NT2/D1 (cell line): ENCODE results near the gene PODXL.

Experiments
- YY1 ChIP-seq: IDR thresholded peaks from 2 replicates; pipeline ENCODE4 v1.6.1; 2011; ENCODE audit not compliant: insufficient read length, insufficient read depth
- ZNF274 ChIP-seq: IDR thresholded peaks from 2 replicates; pipeline ENCODE4 v1.6.1; 2011; ENCODE audit warnings: mild to moderate bottlenecking, low read depth, low read length

GRCh38 chr7:131525820-131526219 is 30.6 kb downstream of the PODXL start:
- TF ChIP-seq ZNF274 = no peak
- TF ChIP-seq YY1 = no peak
